Measurements from ENCODE around the gene TTLL5.
"Not testable (repeated sequence)": the region's sequence is repeated elsewhere in the genome, so short reads cannot be mapped to it uniquely, and the experiment has no call there.

Gene TTLL5

GRCh38 chr14:75840911-75841310 lies 179.9 kb downstream of the TTLL5 start:
- DNase-seq, result no peak

GRCh38 chr14:75842551-75842950 lies 181.5 kb downstream of the TTLL5 start:
- DNase-seq, result no peak

- no peak for DNase-seq
Observed at GRCh38 chr14:75844486-75844885, 183.4 kb downstream of the TTLL5 start.

- DNase-seq, result no peak
Observed at GRCh38 chr14:75845136-75845804, 184.2 kb downstream of the TTLL5 start.

- not testable (repeated sequence) for DNase-seq
Observed at GRCh38 chr14:75846694-75847093, 185.6 kb downstream of the TTLL5 start.

GRCh38 chr14:75847584-75847983 lies 186.5 kb downstream of the TTLL5 start:
- DNase-seq, result no peak

- no peak for DNase-seq
Observed at GRCh38 chr14:75848167-75848913, 187.3 kb downstream of the TTLL5 start.

- DNase-seq, result no peak
Observed at GRCh38 chr14:75849300-75849895, 188.4 kb downstream of the TTLL5 start.

- no peak for DNase-seq
Observed at GRCh38 chr14:75851574-75851866, 190.5 kb downstream of the TTLL5 start.

GRCh38 chr14:75854111-75854799 lies 193.2 kb downstream of the TTLL5 start:
- DNase-seq, result no peak

GRCh38 chr14:75857199-75857598 lies 196.2 kb downstream of the TTLL5 start:
- no peak for DNase-seq

GRCh38 chr14:75858362-75858761 lies 197.3 kb downstream of the TTLL5 start:
- no peak for DNase-seq

GRCh38 chr14:75859746-75860145 lies 198.7 kb downstream of the TTLL5 start:
- no peak for DNase-seq

GRCh38 chr14:75860561-75861160 lies 199.6 kb downstream of the TTLL5 start:
- DNase-seq, result no peak

GRCh38 chr14:75861161-75861621 lies 200.1 kb downstream of the TTLL5 start:
- no peak for DNase-seq

GRCh38 chr14:75863221-75863620 lies 202.2 kb downstream of the TTLL5 start:
- no peak for DNase-seq

- DNase-seq, result no peak
Observed at GRCh38 chr14:75864352-75864751, 203.3 kb downstream of the TTLL5 start.

GRCh38 chr14:75865531-75865930 lies 204.5 kb downstream of the TTLL5 start:
- DNase-seq, result no peak

GRCh38 chr14:75866970-75867369 lies 205.9 kb downstream of the TTLL5 start:
- no peak for DNase-seq

GRCh38 chr14:75871181-75871880 lies 210.3 kb downstream of the TTLL5 start:
- no peak for DNase-seq

GRCh38 chr14:75875958-75876357 lies 214.9 kb downstream of the TTLL5 start:
- no peak for DNase-seq

GRCh38 chr14:75876530-75876929 lies 215.5 kb downstream of the TTLL5 start:
- no peak for DNase-seq

Measured in central memory CD4-positive, alpha-beta T cell (primary cell).